C4-2B (cell line): ENCODE results near the gene TSHR.

ENCODE experiments used
- ZFX ChIP-seq: fragments of 450-650 bp; IDR thresholded peaks from 2 replicates; pipeline ENCODE4 v1.6.1; 2017
- TF ChIP-seq, protein P1 (sequence below): fragments of 450-650 bp; conservative IDR thresholded peaks from 2 replicates; pipeline ENCODE4 v1.5.1; 2017; ENCODE audit warnings: mild to moderate bottlenecking

DNA sequence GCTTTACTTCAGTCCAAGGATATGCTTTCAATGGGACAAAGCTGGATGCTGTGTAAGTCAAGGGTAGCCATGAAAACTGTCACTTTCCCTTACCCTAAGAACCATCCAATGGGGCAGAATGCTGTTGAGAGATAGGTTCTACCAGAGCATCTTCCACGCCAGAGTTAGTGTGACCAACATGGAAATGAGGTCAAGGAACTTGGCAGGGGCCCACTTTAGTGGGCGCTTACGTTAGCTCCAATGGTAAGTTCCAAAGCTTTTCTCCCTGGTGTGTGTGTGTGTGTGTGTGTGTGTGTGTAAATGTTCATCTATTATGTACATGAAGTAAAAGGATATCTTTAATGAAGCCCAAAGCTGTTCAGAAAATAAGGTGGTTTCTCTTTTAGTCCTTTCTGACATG, 141.2 kb downstream of the TSHR start:
- TF ChIP-seq, protein P1, sequence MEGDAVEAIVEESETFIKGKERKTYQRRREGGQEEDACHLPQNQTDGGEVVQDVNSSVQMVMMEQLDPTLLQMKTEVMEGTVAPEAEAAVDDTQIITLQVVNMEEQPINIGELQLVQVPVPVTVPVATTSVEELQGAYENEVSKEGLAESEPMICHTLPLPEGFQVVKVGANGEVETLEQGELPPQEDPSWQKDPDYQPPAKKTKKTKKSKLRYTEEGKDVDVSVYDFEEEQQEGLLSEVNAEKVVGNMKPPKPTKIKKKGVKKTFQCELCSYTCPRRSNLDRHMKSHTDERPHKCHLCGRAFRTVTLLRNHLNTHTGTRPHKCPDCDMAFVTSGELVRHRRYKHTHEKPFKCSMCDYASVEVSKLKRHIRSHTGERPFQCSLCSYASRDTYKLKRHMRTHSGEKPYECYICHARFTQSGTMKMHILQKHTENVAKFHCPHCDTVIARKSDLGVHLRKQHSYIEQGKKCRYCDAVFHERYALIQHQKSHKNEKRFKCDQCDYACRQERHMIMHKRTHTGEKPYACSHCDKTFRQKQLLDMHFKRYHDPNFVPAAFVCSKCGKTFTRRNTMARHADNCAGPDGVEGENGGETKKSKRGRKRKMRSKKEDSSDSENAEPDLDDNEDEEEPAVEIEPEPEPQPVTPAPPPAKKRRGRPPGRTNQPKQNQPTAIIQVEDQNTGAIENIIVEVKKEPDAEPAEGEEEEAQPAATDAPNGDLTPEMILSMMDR, result no peak
- TF ChIP-seq ZFX, result no peak
